Hypothalamus (tissue), 51 donors: ENCODE measurements around the gene ZNF511.

Experiments used
- DNase-seq, 51 donors: peaks; one replicate each; lab custom pipeline; 2025; lab: John Stamatoyannopoulos, UW

The ZNF511 gene

DNA sequence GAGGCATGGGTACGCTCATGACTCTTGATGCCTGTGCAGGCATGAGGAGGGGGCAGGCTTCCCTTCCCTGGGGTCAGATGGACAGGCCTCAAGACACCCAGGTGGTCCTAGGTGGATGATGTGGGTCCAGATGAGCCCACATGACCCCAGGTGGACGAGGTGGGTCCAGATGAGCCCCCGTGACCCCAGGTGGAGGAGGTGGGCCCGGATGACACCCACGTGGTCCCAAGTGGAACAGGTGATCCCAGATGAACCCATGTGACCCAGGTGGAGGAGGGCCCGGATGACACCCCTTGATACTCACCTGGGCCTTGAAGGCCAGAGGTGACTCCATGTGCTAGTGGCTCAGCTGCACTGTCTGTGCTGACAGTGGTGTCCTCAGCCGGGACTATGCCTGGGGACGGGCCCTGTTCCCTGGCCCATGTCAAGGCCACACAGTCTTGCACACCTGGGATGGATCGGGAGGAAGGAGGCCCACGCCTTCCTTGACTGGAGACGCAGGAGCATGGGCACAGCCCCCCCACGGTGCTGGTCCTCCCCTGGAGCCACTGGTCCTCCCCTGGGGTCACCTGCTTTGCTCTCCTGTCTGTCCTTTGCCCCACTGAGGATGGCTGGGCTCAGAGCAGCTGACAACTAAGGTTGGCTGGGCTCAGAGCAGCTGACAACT lies 41.7 kb downstream of the ZNF511 start:
- no peak for DNase-seq

DNA sequence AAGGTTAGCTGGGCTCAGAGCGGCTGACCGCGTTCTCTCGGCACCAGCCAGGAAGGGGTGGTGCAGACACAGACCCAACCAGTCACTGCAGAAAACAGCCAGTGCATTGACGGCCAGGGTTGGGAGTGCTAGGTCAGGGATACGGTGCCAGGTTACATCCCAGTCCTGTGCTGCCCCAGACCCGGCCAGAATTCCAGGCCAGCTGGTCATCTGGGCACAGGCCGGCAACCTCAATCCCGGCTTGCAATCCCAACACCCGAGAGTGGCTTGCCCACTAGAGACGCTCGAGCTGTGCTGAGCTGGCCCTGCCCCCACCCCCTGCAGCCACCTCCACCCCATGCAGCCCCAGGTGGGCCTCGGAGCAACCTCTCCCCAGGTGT lies 42.2 kb downstream of the ZNF511 start:
- no peak for DNase-seq

DNA sequence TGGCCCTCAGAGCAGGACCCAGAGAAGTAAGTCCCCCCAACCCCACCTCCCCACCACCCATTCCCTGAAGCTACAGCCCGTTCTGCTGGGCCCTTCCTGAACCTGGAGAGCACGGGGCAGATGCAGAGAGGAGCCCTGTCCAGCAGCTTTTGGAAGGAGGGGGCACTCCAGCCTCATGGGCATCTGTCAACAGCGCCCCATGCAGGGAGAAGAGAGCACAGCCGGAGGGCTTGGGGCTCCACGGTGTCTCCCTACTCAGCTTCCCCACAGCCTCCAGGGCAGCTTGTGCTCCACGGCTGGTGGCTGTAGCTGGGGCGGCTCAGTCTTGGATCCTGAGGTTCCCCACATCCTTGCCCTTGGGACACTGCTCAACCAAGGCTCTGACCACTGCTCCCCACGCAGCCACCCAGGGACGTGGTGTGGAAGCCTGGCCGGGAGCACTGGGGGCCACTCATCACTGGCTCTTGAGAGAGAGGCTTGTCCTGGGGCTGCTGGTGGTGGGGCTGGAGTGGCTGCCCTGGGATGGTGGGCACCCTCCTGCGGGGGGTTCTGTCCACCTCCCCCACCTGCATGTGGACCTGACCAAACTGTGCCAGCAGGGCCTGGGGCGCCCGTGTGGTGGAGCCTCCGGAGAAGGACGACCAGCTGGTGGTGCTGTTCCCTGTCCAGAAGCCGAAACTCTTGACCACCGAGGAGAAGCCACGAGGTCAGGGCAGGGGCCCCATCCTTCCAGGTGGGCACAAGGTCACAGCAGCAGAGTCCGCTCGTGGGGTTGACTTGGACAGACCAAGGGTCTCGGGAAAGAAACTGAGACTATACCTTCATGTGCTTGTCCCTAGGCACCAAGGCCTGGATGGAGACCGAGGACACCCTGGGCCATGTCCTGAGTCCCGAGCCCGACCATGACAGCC lies 42.9 kb downstream of the ZNF511 start:
- DNase-seq = no peak

DNA sequence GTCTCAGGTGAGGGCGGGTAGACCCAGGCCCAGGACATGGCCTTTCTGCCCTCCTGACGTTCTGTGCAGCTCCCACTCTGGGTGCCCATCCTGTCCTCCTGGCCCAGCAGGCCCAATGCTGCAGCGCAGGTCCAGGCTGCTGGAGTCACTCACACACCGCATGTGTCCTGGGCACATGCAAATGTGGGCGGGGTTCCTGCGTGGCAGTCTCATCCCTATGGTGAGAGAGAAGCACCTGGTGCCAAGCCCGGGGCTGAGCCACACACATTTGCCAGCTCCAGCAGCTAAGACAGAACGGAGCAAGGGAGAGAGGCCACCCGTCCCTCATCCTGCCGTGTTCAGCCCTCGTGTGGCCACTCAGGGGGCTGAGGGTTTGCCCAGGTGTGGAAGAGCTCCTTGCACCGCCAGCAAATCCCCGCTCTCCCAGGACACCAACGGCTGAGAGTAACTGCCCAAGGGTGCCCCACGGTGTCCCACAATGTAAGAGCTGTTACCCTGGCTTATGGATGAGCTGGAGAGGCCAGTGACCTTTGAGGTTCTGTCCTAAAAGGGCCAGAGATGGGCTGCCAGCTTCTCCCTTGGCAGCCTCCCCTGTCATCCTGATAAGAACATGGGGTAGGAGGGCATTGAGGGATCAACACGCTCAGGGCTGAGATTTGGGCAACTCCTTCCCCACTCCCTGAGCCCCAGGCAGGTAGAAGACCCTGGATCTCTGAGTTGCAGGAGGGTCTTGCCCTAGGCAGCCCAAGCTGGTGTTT lies 44.7 kb downstream of the ZNF511 start:
- DNase-seq = no peak

DNA sequence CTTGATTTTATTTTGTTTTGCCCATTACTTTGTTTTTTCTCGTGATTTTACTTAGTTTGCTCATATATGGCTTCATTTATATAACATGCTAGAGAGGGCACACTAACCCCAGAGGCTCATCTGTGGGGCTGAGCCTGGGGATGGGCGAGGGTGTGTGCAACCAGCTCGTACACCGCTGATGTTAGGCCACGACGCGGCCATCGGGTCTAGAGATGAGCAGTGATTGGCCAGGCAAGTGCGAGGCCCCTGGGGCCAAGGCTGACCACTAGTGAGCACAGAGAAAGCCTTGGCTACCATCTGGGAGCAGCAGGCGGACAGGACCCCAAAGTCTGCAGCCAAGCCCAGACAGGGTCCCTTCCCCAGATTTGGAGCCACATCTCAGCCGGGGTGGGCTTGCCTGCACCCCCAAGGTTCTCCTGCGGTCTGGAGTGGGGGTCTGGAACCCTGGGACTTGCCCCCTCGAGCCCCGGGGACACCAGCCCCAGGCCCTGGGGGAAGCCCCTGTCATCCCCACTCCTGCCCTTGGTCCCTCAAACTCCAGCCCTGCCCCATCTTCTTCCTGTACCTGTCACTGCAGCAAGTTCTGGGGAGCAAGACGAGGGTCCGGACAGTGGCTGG lies 45.4 kb downstream of the ZNF511 start:
- no peak for DNase-seq

DNA sequence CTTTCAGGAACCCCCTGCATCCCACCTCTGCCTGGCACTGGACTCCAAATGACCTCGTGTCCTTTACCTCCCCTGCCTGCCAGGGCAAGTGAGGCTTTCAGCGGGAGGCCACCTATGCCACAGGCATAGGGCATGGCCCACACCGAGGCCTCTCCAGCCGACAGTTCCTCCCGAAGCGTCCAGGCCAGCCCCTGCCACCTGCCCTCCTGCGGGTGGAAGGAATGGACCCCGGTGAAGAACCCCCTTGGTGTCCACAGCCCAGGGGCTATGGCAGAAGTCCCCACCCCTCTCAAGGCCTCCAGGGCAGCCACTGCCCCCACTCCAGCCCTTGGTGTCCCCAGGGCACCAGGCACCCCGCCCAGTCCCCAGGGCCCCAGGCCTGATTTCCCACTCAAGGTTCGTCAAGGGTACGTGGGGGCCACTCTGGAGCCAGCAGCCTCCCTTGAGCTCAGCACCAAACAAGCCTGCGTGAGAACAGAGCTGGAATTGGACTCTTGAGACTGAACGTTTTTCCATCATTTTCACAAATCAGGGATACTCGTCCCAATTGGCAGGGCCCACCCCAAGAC lies 46.0 kb downstream of the ZNF511 start:
- no peak for DNase-seq

DNA sequence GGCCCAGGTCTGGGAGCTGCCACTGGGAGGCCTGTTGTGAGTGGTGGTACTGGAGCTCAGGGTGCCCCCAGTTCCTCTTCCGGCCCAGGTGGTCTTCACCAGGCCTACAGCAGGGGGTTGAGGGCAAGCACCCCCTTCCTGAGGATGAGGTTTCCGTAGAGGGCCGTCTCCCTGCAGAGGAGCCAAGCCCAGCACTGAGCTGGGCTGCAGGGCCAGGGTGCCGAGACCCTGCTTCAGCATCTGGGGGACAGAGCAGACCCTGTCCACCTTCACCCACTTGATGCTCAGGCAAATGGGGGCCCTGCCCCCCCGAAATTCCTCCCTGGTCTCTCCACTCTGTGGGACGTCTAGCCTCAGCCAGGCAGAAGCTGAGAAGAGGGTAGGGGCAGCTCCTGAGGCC lies 46.6 kb downstream of the ZNF511 start:
- no peak for DNase-seq

DNA sequence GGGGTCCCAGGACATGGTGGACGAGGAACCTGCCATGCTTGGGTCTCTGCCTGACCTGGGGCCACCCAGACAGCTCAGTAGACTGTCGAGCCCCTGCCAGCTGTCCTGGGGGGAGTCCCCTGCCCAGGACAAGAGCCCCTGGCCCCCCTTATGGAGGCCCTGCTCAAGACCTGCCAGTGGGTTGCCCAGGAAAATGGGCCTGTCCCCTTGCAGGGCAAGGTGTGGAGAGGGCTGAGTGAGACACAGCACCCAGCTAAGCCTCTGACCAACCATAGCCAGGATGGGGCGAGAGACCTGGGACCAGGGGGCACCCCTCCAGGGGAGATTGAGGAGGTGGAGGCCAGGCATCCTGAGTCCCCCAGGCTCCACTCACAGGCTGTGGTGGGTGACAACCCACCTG lies 47.3 kb downstream of the ZNF511 start:
- DNase-seq = no peak

DNA sequence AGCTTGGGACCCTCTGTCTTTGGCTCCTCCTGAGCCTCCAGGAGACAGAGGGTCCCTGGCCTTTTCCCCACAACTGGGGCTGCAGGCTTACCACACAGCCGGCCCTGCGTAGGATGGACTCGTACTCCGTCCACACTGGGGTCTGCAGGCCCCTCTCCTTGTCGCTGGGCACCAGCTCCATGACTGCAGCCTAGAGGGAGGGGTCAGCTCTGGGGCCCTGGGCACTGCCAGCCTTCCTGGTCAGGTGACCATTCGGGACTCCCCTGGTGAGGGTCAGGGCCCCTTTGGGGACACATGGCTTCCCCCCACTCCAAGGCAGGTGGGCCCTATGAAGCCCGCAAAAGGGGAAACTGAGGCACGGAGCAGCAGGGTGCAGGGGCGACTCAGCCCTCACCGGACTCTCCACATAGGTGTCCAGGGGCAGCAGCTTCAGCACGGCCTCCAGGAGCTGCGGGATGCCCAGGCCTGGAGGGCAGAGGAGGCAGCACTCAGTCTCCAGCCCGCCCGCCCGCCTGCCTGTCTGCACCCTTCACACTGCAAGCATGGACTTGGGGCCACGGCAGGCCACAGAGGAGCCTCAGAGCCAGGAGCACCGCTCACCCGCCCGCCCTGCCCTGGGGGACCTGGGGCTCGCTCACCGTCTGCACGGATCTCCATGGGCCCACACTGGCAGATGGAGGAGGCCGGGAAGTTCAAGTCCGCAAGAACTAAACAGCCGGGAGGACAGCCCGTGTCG lies 48.0 kb downstream of the ZNF511 start:
- no peak for DNase-seq

DNA sequence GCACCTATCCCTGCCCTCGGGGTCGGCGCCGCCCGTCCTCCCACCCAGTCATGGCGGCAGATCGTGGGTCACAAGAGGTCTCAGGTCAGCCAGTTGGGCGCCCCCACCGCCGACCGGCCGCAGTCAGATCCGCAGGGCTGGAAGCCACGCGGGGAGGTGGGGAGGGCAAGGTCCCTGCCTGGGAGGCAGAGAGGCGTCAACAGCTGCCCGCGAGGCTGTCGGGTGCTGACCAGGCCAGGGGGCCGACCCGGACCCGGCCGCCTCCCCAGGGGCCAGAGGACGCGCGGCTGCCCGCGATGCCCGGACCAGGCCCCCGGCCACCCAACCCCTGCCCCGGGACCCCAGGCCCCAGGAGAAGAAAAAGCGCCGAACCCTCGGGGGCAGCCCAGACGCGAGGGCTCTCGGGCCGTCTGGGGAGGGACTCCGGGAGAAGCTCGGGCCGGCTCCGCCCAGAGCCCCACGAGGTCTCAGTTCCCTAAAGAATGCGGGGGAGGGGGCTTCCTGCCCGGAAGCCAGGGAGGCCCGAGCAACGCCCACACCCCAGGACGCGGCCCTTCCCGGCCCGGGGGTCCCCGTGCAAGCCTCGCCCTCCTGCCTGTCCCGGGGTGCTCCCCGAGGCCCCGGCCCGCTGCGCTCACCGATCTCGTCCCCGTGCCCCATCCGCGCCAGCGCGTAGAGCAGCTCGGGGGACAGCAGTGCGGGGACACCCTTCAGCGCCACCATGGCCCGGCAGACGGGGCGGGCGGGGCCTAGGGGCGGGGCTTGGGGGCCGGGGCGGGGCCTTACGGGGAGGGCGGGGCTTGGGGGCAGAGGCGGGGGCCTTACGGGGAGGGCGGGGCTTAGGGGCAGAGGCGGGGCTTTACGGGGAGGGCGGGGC lies 48.8 kb downstream of the ZNF511 start, which contains the start of gene FUOM:
TSS of gene FUOM (minus strand) at position 735 of the 877 bp plus-strand sequence. CDS start at position 723, 12 bp downstream.
- peak in 10 of 51 donors; percentile 8 to 47 (median 28) for DNase-seq

DNA sequence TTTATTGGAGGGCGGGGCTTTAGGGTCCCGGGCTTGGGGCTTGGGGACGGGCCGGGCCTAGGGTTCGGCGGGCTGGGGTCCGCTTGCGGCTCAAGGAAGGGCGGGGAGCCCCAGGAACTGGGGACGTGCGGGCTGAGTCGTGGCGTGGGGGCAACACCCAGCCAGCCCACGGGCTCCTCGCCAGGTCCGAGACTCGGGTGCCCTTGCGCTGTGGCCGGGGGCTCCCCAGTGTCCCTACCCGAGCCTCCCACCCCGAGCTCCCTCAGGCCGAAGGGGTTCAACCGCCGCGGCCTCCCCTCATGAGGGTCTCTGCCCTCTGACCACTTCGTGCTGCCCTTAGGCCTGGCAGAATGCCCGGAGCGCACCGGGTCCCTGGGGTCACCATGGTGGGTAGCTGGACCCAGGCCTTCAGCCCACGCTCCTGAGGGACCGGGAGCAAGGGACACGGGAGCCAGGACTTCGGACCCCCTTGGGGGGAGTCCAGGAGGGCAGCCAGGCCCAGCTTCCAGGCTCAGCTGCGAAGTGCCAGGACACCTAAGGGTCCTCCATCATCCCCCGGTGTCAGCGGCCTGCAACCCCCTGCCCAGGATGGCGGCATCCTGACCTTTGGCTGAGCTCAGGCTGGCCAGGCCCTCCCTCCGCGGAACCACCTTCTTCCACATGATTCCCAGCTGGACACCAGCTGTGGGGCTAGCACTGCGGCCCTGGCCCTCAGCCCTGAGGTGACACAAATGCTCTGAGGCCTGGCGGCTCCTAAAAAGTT lies 49.6 kb downstream of the ZNF511 start:
- DNase-seq = no peak

DNA sequence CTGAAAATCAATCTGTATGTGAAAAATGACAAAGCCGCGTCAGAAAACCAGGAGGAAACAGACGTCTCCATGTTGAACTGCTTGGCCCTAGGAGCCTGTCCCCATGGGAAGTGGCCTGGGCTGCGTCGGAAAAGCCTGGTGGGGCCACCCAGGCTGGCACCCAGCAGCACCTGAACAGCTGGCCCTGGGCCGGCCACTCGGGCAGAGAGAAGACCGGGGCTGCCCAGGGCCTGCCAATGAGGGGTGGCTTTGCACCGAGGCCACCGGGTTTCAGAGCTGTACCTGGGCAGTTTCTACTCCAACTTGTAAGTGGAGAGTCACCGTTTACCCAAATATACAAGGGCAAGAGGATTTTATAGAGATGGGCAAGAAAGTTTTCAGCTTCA lies 50.2 kb downstream of the ZNF511 start:
- DNase-seq = no peak

DNA sequence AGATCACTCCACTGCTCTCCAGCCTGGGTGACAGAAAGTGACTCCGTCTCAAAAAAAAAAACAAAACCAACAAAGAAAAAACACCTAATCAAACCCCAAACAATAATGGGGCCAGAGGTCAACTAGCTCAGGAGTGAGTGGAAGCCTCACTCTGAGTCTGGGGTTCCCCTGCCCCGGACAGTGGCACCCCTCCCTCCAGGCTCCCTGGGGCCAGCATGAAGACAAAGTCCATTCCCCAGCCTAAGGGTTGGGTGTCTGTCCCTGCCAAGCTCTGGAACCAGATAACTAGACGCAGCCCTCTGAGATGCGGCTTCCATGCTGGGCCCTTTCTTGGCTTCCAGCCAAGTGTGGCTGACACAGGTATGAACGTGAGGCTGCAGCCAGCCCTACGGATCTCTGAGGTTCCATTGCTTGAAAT lies 50.8 kb downstream of the ZNF511 start:
- no peak for DNase-seq

DNA sequence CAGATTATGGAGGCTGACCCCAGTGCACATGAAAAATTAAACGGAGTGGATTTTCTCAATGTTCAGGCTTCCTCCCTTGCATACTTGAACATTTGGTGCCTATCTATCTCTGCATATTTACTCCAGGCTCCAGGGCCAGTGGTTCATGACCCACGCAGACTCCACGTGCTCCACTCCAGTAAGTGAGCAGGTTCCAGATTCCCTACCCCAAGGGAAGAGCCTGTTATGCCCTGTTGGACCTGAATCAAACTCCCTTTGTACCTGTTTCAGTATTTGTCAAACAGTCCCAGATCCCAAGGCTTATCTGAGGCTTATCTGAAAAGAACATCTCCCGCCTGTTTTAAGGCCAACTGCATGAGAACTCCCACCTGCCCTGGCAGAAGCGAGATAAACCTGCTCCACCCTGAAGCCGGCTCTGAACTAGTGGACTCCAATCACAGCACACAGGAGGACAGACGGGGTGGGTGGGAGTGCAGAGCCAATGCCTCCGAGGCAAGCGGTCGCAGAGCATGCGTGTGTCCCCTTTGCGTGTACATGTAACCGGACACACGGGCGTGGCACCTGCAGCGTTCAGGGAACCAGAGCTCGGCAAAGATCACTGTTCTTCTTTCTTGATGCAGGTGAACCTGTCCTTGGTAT lies 51.4 kb downstream of the ZNF511 start:
- DNase-seq = no peak

DNA sequence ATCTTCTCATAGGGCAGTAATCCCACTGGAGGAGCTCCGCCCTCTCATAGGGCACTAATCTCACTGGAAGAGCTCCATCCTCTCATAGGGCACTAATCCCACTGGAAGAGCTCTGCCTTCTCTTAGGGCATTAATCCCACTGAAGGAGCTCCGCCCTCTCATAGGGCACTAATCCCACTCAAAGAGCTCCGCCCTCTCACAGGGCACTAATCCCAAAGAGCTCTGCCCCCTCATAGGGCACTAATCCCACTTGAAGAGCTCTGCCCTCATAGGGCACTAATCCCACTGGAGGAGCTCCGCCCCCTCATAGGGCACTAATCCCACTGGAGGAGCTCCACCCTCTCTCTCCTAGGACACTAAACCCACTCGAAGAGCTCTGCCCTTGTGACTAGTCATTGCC lies 52.5 kb downstream of the ZNF511 start:
- no peak for DNase-seq

DNA sequence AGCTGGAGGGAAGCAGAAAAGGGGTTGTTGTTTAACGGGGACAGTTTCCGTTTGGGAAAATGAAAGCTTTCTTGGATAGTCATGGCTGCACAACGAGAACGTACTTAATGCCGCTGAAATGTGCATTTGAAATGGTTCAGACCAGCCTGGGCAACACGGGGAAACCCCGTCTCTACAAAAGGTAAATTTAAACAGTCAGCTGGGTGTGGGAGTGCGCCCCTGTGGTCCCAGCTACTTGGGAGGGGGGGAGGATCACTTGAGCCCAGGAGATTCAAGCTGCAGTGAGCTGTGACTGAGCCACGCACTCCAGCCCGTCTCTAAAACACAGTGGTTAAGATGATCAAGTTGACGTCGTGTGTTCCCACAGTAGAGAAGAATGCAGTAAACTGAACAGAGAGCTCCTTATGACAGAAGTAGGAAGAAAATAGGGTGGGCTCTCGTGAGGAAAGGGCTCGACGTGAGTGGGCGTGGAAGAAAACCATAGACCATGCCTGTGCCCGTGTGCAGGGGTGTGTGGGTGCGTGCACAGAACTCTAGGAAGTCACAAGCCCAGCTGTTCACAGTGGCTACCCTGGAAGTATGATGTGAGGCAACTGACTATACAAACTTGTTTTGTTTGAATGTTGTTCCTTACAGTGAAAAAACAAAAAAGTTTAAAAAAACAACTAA lies 53.2 kb downstream of the ZNF511 start:
- DNase-seq = no peak
